Muscle layer of duodenum (tissue), 2 donors: Measurements from ENCODE around the gene STRA6.

Source experiments
- H3K27ac ChIP-seq: one replicate; pipeline ENCODE4 v1.7.0; 2013; ENCODE audit warnings: mild to moderate bottlenecking, low read length
- H3K27me3 ChIP-seq: one replicate; pipeline ENCODE4 v1.7.0; 2013; ENCODE audit warnings: low read depth, mild to moderate bottlenecking, control low read depth, low read length
- H3K36me3 ChIP-seq, 2 donors: one replicate each; pipeline ENCODE4 v1.7.0; 2013; ENCODE audit warnings: low read length in 2 of 2, control low read depth in 1 of 2, mild to moderate bottlenecking in 1 of 2; ENCODE audit not compliant: insufficient read depth in 2 of 2, control insufficient read depth in 1 of 2
- H3K4me1 ChIP-seq, 2 donors: one replicate each; pipeline ENCODE4 v1.7.0; 2013; ENCODE audit warnings: low read length in 2 of 2, mild to moderate bottlenecking in 2 of 2, control low read depth in 1 of 2, moderate library complexity in 1 of 2; ENCODE audit not compliant: insufficient read depth in 2 of 2, control insufficient read depth in 1 of 2
- H3K4me3 ChIP-seq, 2 donors: one replicate each; pipeline ENCODE4 v1.7.0; 2013; ENCODE audit warnings: low read length in 2 of 2, low read depth in 1 of 2, mild to moderate bottlenecking in 1 of 2
- H3K9me3 ChIP-seq, 2 donors: one replicate each; pipeline ENCODE4 v1.7.0; 2013; ENCODE audit warnings: low read length in 2 of 2, control low read depth in 1 of 2, mild to moderate bottlenecking in 1 of 2; ENCODE audit not compliant: control insufficient read depth in 1 of 2
- donor health status: healthy.

STRA6 gene

GRCh38 chr15:74222240-74223119, 19.9 kb upstream of the STRA6 start:
- no peaks in the 10 kb centered on the region for H3K4me1 ChIP-seq
- H3K36me3 ChIP-seq: no peaks in the 10 kb centered on the region
- no peaks in the 10 kb centered on the region for H3K9me3 ChIP-seq
- H3K27me3 ChIP-seq: peaks cover 9% of the 10 kb centered on the region
- no peak overlapping the region for H3K4me3 ChIP-seq
- H3K27ac ChIP-seq: no peak overlapping the region

- Histone ChIP-seq H3K27ac (no peak overlapping the region), H3K27me3 (peaks cover 9% of the 10 kb centered on the region), H3K36me3 (no peaks in the 10 kb centered on the region), H3K4me3 (no peak overlapping the region), H3K4me1 (no peaks in the 10 kb centered on the region), H3K9me3 (no peaks in the 10 kb centered on the region)
Observed at GRCh38 chr15:74221399-74222239, 19.0 kb upstream of the STRA6 start.

- Histone ChIP-seq H3K27me3 (peaks cover 9% of the 10 kb centered on the region), H3K36me3 (no peaks in the 10 kb centered on the region)
Observed at GRCh38 chr15:74220475-74221248, 18.1 kb upstream of the STRA6 start.

GRCh38 chr15:74217907-74218885, 15.6 kb upstream of the STRA6 start:
- Histone ChIP-seq H3K4me1 (no peaks in the 10 kb centered on the region), H3K4me3 (no peak overlapping the region), H3K27ac (no peak overlapping the region), H3K36me3 (no peaks in the 10 kb centered on the region), H3K9me3 (no peaks in the 10 kb centered on the region), H3K27me3 (peaks cover 8% of the 10 kb centered on the region)

More at GRCh38 chr15:74220475-74221248, 18.1 kb upstream of the STRA6 start:
- H3K27ac ChIP-seq: no peak overlapping the region
- H3K4me1 ChIP-seq: no peaks in the 10 kb centered on the region
- no peak overlapping the region for H3K4me3 ChIP-seq
- H3K9me3 ChIP-seq: no peaks in the 10 kb centered on the region

- no peak overlapping the region for H3K4me3 ChIP-seq
- H3K4me1 ChIP-seq: no peaks in the 10 kb centered on the region
- no peaks in the 10 kb centered on the region for H3K36me3 ChIP-seq
- no peaks in the 10 kb centered on the region for H3K9me3 ChIP-seq
- H3K27ac ChIP-seq: no peak overlapping the region
- peaks cover 3% of the 10 kb centered on the region for H3K27me3 ChIP-seq
Observed at GRCh38 chr15:74216949-74217348, 14.4 kb upstream of the STRA6 start.

GRCh38 chr15:74215958-74216357, 13.4 kb upstream of the STRA6 start:
- H3K4me3 ChIP-seq: no peak overlapping the region
- peaks cover 3% of the 10 kb centered on the region for H3K27me3 ChIP-seq
- H3K4me1 ChIP-seq: no peaks in the 10 kb centered on the region
- no peaks in the 10 kb centered on the region for H3K36me3 ChIP-seq
- H3K9me3 ChIP-seq: no peaks in the 10 kb centered on the region
- no peak overlapping the region for H3K27ac ChIP-seq

GRCh38 chr15:74214324-74215021, 11.9 kb upstream of the STRA6 start:
- no peaks in the 10 kb centered on the region for H3K9me3 ChIP-seq
- no peaks in the 10 kb centered on the region for H3K36me3 ChIP-seq
- H3K4me3 ChIP-seq: no peak overlapping the region
- no peak overlapping the region for H3K27ac ChIP-seq
- H3K4me1 ChIP-seq: peaks cover 0 to 4% of the 10 kb centered on the region in 2 donors
- no peaks in the 10 kb centered on the region for H3K27me3 ChIP-seq

GRCh38 chr15:74213858-74214284, 11.3 kb upstream of the STRA6 start:
- Histone ChIP-seq H3K9me3 (no peaks in the 10 kb centered on the region), H3K4me3 (no peak overlapping the region), H3K4me1 (peaks cover 0 to 4% of the 10 kb centered on the region in 2 donors), H3K36me3 (no peaks in the 10 kb centered on the region), H3K27ac (no peak overlapping the region), H3K27me3 (no peaks in the 10 kb centered on the region)

GRCh38 chr15:74212494-74212893, 9.9 kb upstream of the STRA6 start:
- Histone ChIP-seq H3K4me1 (peaks cover 0 to 4% of the 10 kb centered on the region in 2 donors), H3K27ac (no peak overlapping the region), H3K36me3 (no peaks in the 10 kb centered on the region), H3K4me3 (no peak overlapping the region), H3K9me3 (no peaks in the 10 kb centered on the region), H3K27me3 (no peaks in the 10 kb centered on the region)

GRCh38 chr15:74211656-74212055, 9.1 kb upstream of the STRA6 start:
- H3K36me3 ChIP-seq: no peaks in the 10 kb centered on the region
- H3K27ac ChIP-seq: no peak overlapping the region
- H3K4me1 ChIP-seq: peaks cover 0 to 4% of the 10 kb centered on the region in 2 donors
- no peaks in the 10 kb centered on the region for H3K9me3 ChIP-seq
- no peak overlapping the region for H3K4me3 ChIP-seq
- no peaks in the 10 kb centered on the region for H3K27me3 ChIP-seq
